Calu3 (cell line): ENCODE data around the gene RPL22. TPM values are rescaled to one million over a fixed set of nuclear protein-coding genes. Genes with fewer than 3 reads are reported as not detected.
A peak's percentile ranks its signal among the peaks of the same experiment; 100 is the strongest.

Experiments used
- BruUV-seq: library from RNA; stranded (reverse); fragments of 400-500 nt; replicated peaks from 2 replicates; lab custom pipeline; 2021; lab: Mats Ljungman, UMichigan
- CTCF ChIA-PET: fragments of 300-600 bp; sonication (Branson Sonifier 250); formaldehyde crosslinking; loops from one replicate; lab custom pipeline; 2022; ENCODE audit warnings: antibody characterized with exemption; lab: Charles Lee
- DNase-seq: peaks from one replicate; pipeline ENCODE4 v3.0.0; 2022
- H3K27ac Mint-ChIP-seq: one replicate; pipeline ENCODE4 v1.8.0; 2022; ENCODE audit warnings: mixed read lengths; ENCODE audit not compliant: unreplicated experiment
- H3K27me3 Mint-ChIP-seq: one replicate; pipeline ENCODE4 v1.8.0; 2022; ENCODE audit warnings: mixed read lengths; ENCODE audit not compliant: unreplicated experiment
- H3K36me3 Mint-ChIP-seq: one replicate; pipeline ENCODE4 v1.8.0; 2022; ENCODE audit warnings: mild to moderate bottlenecking, moderate library complexity, mixed read lengths; ENCODE audit not compliant: insufficient read depth, unreplicated experiment
- H3K4me1 Mint-ChIP-seq: one replicate; pipeline ENCODE4 v1.8.0; 2022; ENCODE audit warnings: mild to moderate bottlenecking, low read depth, mixed read lengths; ENCODE audit not compliant: unreplicated experiment
- H3K4me3 Mint-ChIP-seq: one replicate; pipeline ENCODE4 v1.8.0; 2022; ENCODE audit warnings: mild to moderate bottlenecking, low read depth, moderate library complexity, mixed read lengths; ENCODE audit not compliant: unreplicated experiment
- H3K9me3 Mint-ChIP-seq: one replicate; pipeline ENCODE4 v1.8.0; 2022; ENCODE audit warnings: low read depth, mixed read lengths; ENCODE audit not compliant: unreplicated experiment
- CTCF ChIP-seq: fragments of 200-600 bp; IDR thresholded peaks from one replicate; pipeline ENCODE4 v1.8.0; 2022; ENCODE audit warnings: antibody characterized with exemption; ENCODE audit not compliant: unreplicated experiment
- intact Hi-C: fragments of 100-400 bp; cut with micrococcal nuclease; formaldehyde crosslinking; loops from one replicate; pipeline ENCODE4 v1.10.0; 2022; ENCODE audit not compliant: unreplicated experiment
- total RNA-seq: library from RNA; stranded (reverse); gene quantifications from 2 replicates; pipeline ENCODE4 v1.2.3, GENCODE V29; 2022

The RPL22 gene
- total RNA-seq, 1 experiment from 2014 or later, result 259 TPM

- Mint-ChIP-seq H3K36me3 (peaks cover 24% of the 10 kb centered on the region), H3K27ac (no peak overlapping the region), H3K9me3 (no peaks in the 10 kb centered on the region), H3K4me3 (no peak overlapping the region), H3K27me3 (peaks cover 39% of the 10 kb centered on the region), H3K4me1 (no peaks in the 10 kb centered on the region)
- CTCF ChIA-PET, result interaction anchor here (0.6 kb wide), 1 partner anchor 13 kb away, joined by 6 read pairs; no protein-coding TSS in a partner anchor
- TF ChIP-seq CTCF, result no peak
- no TSS peak for BruUV-seq
- DNase-seq, result no peak
- intact Hi-C loops, result loop anchor here (10.0 kb wide), 1 partner anchor 125 kb away; no protein-coding TSS in a partner anchor
These were observed 19.7 kb downstream of the RPL22 start for GRCh38 chr1:6179564-6180175.

- CTCF ChIA-PET, result interaction anchor here (0.6 kb wide), 1 partner anchor 14 kb away, joined by 6 read pairs; no protein-coding TSS in a partner anchor
- Mint-ChIP-seq H3K27me3 (peaks cover 39% of the 10 kb centered on the region), H3K27ac (no peak overlapping the region), H3K9me3 (no peaks in the 10 kb centered on the region), H3K4me3 (peak overlapping the region; percentile 64), H3K36me3 (peaks cover 20% of the 10 kb centered on the region), H3K4me1 (no peaks in the 10 kb centered on the region)
- TF ChIP-seq CTCF, result no peak
- BruUV-seq, result no TSS peak
- intact Hi-C loops, result loop anchor here (10.0 kb wide), 1 partner anchor 124 kb away; no protein-coding TSS in a partner anchor
- DNase-seq, result no peak
These were observed 20.4 kb downstream of the RPL22 start for GRCh38 chr1:6178751-6179563.

GRCh38 chr1:6177681-6178380 lies 21.6 kb downstream of the RPL22 start:
- no peaks in the 10 kb centered on the region for H3K9me3 Mint-ChIP-seq
- peaks cover 39% of the 10 kb centered on the region for H3K27me3 Mint-ChIP-seq
- no peak for TF ChIP-seq CTCF
- H3K4me3 Mint-ChIP-seq, result no peak overlapping the region
- no peaks in the 10 kb centered on the region for H3K4me1 Mint-ChIP-seq
- CTCF ChIA-PET, result no interaction called here
- peaks cover 13% of the 10 kb centered on the region for H3K36me3 Mint-ChIP-seq
- intact Hi-C loops, result loop anchor here (10.0 kb wide), 1 partner anchor 123 kb away; no protein-coding TSS in a partner anchor
- H3K27ac Mint-ChIP-seq, result no peak overlapping the region
- no peak for DNase-seq
- no TSS peak for BruUV-seq

GRCh38 chr1:6176779-6177178 lies 22.6 kb downstream of the RPL22 start:
- CTCF ChIA-PET, result no interaction called here
- Mint-ChIP-seq H3K9me3 (no peaks in the 10 kb centered on the region), H3K4me1 (peaks cover under 1% of the 10 kb centered on the region), H3K4me3 (no peak overlapping the region), H3K36me3 (peaks cover 13% of the 10 kb centered on the region), H3K27me3 (peaks cover 41% of the 10 kb centered on the region), H3K27ac (no peak overlapping the region)
- DNase-seq, result no peak
- BruUV-seq, result no TSS peak
- TF ChIP-seq CTCF, result no peak
- intact Hi-C loops, result loop anchor here (10.0 kb wide), 1 partner anchor 122 kb away; no protein-coding TSS in a partner anchor
